NCI-H82 treated with DMSO at 0.1 percent for 48 hours (cell line): ENCODE measurements around the gene PI4KA.
A peak's percentile ranks its signal among the peaks of the same experiment; 100 is the strongest.

Source experiments
- DNase-seq: peaks from one replicate; lab custom pipeline; 2025; ENCODE audit not compliant: unreplicated experiment; lab: John Stamatoyannopoulos, UW

The PI4KA gene

DNA sequence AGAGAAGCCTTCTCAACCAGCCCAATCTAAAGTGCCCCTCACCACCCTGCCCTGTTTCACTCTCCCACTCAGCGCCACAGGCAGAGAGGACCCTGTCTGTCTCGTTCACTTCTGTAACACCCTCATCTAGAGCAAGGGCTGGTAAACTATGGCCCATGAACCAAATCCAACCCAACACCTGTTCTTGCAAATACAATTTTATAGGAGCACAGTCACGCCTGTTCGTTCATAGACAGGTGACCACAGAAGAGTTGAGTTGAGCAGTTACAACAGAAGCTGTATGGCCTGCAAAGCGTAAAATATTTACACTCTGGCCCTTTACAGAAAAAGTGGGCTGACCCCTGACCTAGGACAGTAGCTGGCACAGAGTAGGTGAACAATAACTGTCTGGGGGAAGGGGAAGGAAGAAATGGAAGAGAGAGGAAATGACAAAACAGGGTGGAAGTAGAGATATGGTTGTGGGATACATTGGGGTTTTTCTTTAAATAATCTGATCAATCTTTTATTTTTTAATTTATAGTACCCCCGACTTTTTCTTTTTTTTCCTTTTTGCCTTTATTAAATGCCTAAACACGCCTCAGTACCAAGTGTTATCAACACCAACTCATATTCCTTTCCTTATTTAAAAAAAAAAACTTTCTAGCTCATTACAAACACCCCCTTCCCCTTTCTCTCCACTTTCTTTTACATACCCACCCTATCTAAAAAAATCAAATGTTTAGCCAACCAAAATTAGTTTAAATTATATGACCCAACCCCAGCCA is 63.8 kb downstream of the PI4KA start:
- no peak for DNase-seq

- DNase-seq = peak; percentile 6
These were observed 64.6 kb downstream of the PI4KA start for GRCh38 chr22:20793748-20794649.

DNA sequence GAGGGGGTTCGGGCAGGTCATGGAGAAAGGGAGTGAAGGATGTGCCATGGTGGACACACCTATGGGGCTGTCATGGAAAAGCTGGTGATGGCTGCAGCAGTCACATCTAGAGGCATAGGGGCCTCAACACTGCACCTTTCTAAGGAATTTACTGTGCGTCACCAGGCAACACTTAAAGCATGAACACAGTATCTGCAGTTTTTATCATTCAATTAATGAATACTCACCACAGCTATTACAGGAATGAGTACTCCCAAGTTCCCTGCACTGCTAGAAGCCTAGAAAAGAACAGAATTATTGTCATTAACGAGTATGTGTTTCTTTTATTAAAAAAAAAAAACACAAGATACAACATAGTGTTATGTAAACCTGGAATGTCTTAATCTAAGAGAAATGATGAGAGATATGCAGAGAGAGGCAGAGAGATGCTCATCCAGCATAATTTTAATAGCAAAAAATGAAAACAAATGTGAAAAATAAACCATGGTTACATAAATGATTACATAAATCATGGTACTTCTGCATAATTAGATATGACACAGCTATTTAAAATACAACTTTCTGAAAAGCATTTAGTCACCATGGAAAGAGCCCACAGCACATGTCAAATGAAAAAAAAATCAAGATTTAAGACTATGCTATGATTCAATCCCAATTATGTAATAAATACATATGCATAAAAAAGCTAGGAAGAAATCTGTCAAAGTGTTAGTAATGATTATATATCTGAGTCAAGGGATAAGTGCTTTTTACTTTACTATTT is 65.5 kb downstream of the PI4KA start:
- DNase-seq = no peak

DNA sequence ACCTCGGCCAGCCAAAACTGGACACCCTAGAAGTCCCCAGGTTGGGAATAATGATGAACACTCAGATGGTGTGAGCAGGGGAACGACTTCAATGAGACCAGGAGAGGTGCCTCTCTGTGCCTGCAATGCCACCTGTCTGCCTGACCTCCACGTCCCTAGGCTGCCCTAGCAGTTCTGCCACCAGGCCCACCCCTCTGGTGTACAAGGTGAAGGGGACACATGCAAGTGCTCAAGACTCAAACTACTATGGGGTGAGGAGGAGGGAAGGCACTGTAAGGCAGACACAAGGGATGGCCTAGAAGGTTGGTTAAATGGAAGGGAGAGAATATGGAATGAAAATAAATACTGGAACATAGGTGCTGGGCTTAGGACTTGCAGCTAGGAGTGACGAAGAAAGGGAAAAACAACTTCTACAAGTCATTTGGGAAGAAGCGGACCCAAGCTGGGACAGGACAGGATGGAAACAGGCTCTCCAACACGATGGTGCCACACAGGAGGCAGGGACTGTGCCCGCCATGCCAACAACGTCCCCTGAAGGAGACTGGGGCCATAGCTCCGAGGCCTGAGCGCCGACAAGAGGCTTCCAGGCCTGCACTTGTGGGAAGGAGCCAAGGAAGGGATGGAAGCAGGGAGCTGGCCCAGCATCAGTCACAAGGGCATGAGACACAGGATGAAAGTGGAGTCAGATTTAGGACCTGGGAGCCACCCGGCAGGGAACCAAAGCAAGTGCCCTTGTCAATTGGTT is 66.2 kb downstream of the PI4KA start:
- no peak for DNase-seq

DNA sequence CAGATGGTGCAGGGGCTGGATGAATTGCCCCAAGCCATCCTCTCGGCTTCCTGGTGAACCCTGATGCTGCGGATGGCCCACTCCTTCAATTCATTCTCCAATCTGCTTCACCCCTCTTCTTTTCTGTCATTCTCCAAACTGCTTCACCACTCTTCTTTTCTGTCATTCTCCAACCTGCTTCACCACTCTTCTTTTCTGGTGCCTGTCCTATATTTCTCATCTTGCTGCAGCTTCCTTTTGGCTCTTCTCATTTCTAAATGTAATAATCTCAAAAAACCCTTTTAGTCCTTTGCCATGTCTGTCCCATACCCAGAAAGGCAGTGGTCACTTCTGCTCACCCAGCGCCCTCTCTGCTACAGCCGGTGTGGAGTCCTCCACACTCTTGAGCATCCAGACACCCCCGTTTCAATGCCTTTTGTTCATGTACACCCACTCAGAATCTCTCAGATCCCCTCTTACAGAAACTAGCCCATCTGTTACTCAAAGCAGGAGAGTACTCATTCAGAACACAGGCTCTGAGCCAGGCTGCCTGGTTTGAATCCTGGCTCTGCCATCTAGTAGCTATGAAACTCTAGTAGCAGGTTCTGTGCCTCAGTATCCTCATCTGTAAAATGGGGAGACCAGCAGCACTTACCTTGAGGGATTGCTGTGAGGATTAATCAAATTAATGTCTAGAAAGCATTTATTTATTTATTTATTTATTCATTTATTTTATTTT is 69.8 kb downstream of the PI4KA start:
- DNase-seq = no peak

DNA sequence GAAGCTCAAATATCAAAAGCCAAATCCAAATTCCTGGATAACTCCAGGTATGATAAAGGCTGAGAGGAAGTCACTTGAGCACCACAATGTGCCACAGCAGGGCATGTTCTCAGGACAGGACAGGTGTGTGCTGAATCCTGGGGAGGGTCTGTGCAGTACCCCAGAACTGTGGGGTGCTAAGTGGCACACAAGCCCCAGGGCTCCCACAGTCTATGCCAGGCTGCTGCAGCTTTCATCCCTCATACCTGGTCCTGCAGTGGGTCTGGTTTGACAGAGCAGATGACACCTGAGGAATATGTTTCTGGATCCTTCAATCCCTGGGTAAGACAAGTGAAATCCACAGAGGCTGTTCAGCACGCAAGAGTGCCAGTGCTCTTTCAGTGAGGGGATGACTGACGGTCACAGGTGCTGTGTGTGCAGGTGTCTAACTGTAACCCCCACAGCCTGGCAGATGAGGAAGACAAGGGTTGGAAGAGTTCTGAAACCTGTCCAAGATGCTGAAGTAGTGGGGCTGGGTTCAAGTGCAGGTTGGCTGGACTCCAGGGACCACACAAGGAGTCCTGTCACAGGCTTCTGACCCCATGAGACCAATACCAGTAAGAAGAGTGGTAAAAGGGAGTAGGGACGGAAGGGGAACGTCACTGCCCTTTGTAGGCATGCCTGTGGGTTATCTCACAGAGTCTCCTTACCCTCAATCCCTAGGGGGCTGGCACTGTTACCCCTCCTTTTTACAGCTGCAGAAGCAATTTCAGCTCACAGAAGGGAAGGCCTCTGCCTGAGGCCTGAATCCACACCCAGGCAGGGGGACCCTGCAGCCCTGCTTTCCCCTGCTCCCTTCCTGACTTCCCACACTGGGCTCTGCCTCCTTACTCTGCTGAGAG is 70.6 kb downstream of the PI4KA start:
- DNase-seq = no peak

- DNase-seq = no peak
These were observed 71.4 kb downstream of the PI4KA start for GRCh38 chr22:20787223-20787622.

- no peak for DNase-seq
These were observed 72.1 kb downstream of the PI4KA start for GRCh38 chr22:20786536-20786979.

DNA sequence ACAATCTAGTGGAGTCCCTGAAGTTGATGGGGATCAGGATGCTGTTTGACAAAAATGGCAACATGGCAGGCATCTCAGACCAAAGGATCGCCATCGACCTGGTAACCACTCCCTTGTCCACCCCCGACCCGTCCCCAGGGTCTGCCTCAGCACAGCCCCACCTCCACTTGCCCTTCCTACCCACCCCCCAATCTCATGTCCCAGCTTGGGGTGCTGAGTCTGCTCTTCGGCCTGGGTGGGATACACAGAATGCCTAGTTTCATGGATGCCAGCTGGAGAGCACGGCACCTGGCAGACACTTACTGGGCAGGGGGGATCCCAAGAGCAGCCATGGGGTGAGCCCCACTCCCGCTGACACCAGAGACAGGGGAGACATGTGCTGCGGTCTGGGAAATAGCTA is 72.6 kb downstream of the PI4KA start:
- DNase-seq = no peak

DNA sequence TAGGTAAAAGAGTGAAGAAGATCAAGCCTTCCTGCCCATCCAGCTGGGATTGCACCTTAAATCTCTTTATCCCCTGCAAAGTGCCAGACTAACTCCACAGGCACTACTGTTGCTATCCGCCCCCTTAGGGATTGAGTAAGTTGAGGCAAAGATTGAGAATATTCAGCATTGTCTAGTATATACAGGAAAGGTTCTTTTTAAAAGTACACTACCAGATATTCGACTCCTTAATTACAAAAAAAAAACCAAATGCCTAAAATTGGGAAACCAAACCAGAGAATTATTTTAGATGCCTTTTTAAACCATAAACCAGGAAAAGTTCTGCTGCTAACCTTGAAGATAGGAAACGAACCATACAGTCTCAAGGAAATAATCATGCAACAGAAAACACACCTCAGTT is 73.2 kb downstream of the PI4KA start:
- DNase-seq = no peak

- DNase-seq = no peak
These were observed 74.5 kb downstream of the PI4KA start for GRCh38 chr22:20783844-20784723.

DNA sequence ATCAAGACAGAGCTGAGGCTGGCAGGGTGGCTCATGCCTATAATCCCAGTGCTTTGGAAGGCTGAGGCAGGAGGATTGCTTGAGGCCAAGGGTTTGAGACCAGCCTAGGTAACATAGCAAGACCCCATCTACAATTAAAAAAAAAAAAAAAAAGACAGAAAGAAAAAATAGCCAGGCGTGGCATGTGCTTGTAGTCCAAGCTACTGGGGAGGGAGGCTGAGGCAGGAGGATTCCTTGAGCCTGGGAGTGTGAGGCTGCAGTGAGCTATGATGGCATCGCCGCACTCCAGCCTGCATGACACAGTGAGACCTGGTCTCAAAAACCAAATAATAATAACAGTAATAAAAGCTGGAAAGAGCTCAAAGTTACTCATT is 75.3 kb downstream of the PI4KA start:
- DNase-seq = no peak

GRCh38 chr22:20782596-20783299 is 75.9 kb downstream of the PI4KA start:
- DNase-seq = no peak

DNA sequence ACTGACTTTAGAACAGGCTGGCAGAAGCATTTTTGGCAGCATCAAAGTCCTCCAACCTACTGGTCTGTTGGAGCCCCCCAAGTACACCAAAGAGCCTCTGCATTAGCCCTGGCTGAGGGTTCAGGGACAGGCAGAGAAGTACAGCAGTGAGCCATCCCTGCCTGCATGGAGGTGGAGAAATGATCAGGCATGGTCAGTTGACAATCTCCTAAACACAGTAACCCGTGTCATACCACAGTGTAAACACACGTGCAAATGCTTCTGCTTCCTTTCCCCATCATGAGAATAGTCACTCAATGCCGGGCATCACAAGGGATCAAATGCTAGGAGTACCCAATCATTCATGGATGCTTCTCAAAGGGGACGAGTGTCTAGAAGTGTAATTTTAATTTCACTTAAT is 76.5 kb downstream of the PI4KA start:
- no peak for DNase-seq

- DNase-seq = no peak
These were observed 77.2 kb downstream of the PI4KA start for GRCh38 chr22:20781272-20781990.

GRCh38 chr22:20779818-20780158 is 78.8 kb downstream of the PI4KA start:
- no peak for DNase-seq
